HEK293 (cell line): ENCODE measurements around the gene CHST8.

Source experiments
- CTCF ChIA-PET: fragments of 350-600 bp; formaldehyde crosslinking; extraction: SDS; loops from one replicate; lab custom pipeline; 2021; ENCODE audit warnings: antibody characterized with exemption; lab: Yijun Ruan, JAX
- POLR2A ChIA-PET: fragments of 300-600 bp; formaldehyde crosslinking; extraction: SDS; loops from one replicate; lab custom pipeline; 2020; ENCODE audit warnings: antibody characterized with exemption, inconsistent platforms; lab: Yijun Ruan, JAX
- H3K27ac ChIP-seq: fragments of 200-500 bp; sonication (Bioruptor generic); 2 replicates; pipeline ENCODE4 v1.5.1; 2014; ENCODE audit warnings: low read depth, low read length, control low read depth, inconsistent platforms; ENCODE audit errors: extremely low read depth
- H3K36me3 ChIP-seq, 2 experiments: fragments of 200-500 bp in 1 of 2; sonication (Bioruptor generic) in 1 of 2; 1 replicate in 1 of 2; 2 replicates in 1 of 2; pipeline ENCODE4 v1.5.1; 2014 to 2017; ENCODE audit warnings: inconsistent platforms in 2 of 2, low read length in 2 of 2; ENCODE audit not compliant: control insufficient read depth in 2 of 2, insufficient read depth in 1 of 2
- H3K4me1 ChIP-seq: fragments of 200-500 bp; sonication (Bioruptor generic); 2 replicates; pipeline ENCODE4 v1.5.1; 2014; ENCODE audit warnings: mild to moderate bottlenecking, low read length, inconsistent platforms; ENCODE audit not compliant: control insufficient read depth, insufficient read depth
- H3K4me3 ChIP-seq: 2 replicates; pipeline ENCODE4 v1.5.1; 2011; ENCODE audit warnings: low read depth, mild to moderate bottlenecking, control low read depth, low read length, moderate library complexity
- H3K9me3 ChIP-seq: fragments of 200-500 bp; sonication (Bioruptor generic); 2 replicates; pipeline ENCODE4 v1.5.1; 2014; ENCODE audit warnings: low read depth, low read length, inconsistent platforms; ENCODE audit not compliant: control insufficient read depth, insufficient read depth
- EGR2 ChIP-seq: fragments of 450-650 bp; formaldehyde crosslinking; IDR thresholded peaks from 2 replicates; pipeline ENCODE4 v1.5.1; 2016; ENCODE audit warnings: low read depth, missing biosample characterization, missing genetic modification characterization
- GLIS1 ChIP-seq: fragments of 450-650 bp; formaldehyde crosslinking; IDR thresholded peaks from 2 replicates; pipeline ENCODE4 v1.5.1; 2016; ENCODE audit warnings: missing biosample characterization, missing genetic modification characterization
- IKZF3 ChIP-seq: fragments of 450-650 bp; IDR thresholded peaks from 2 replicates; pipeline ENCODE4 v1.5.0; 2018; ENCODE audit warnings: missing biosample characterization, mild to moderate bottlenecking, missing genetic modification characterization, moderate library complexity
- KLF9 ChIP-seq: fragments of 450-650 bp; formaldehyde crosslinking; IDR thresholded peaks from 2 replicates; pipeline ENCODE4 v1.5.1; 2016; ENCODE audit warnings: missing biosample characterization, missing genetic modification characterization, low read depth
- SCRT1 ChIP-seq: fragments of 450-650 bp; formaldehyde crosslinking; IDR thresholded peaks from 2 replicates; pipeline ENCODE4 v1.5.1; 2016; ENCODE audit warnings: missing biosample characterization, missing genetic modification characterization, borderline replicate concordance
- SCRT2 ChIP-seq: fragments of 450-650 bp; formaldehyde crosslinking; IDR thresholded peaks from 2 replicates; pipeline ENCODE4 v1.5.1; 2016; ENCODE audit warnings: missing biosample characterization, missing genetic modification characterization
- SP7 ChIP-seq: fragments of 450-650 bp; formaldehyde crosslinking; IDR thresholded peaks from 2 replicates; pipeline ENCODE4 v1.5.1; 2016; ENCODE audit warnings: missing biosample characterization, missing genetic modification characterization
- ZBTB20 ChIP-seq: fragments of 450-650 bp; formaldehyde crosslinking; IDR thresholded peaks from 2 replicates; pipeline ENCODE4 v1.5.1; 2016; ENCODE audit warnings: missing biosample characterization, missing genetic modification characterization
- ZBTB8A ChIP-seq: fragments of 450-650 bp; formaldehyde crosslinking; IDR thresholded peaks from 2 replicates; pipeline ENCODE4 v1.5.1; 2016; ENCODE audit warnings: missing biosample characterization, missing genetic modification characterization
- ZEB2 ChIP-seq: fragments of 450-650 bp; formaldehyde crosslinking; IDR thresholded peaks from 2 replicates; pipeline ENCODE4 v1.5.1; 2016; ENCODE audit warnings: missing biosample characterization, missing genetic modification characterization
- ZFP69B ChIP-seq: fragments of 450-650 bp; formaldehyde crosslinking; IDR thresholded peaks from 2 replicates; pipeline ENCODE4 v1.5.1; 2016; ENCODE audit warnings: missing biosample characterization, missing genetic modification characterization
- ZIC2 ChIP-seq: fragments of 450-650 bp; formaldehyde crosslinking; IDR thresholded peaks from 2 replicates; pipeline ENCODE4 v1.5.1; 2016; ENCODE audit warnings: missing biosample characterization, missing genetic modification characterization
- ZNF112 ChIP-seq: fragments of 450-650 bp; formaldehyde crosslinking; IDR thresholded peaks from 2 replicates; pipeline ENCODE4 v1.5.0; 2017; ENCODE audit warnings: missing biosample characterization, missing genetic modification characterization
- ZNF239 ChIP-seq: fragments of 450-650 bp; formaldehyde crosslinking; IDR thresholded peaks from 2 replicates; pipeline ENCODE4 v1.5.1; 2016; ENCODE audit warnings: missing biosample characterization, missing genetic modification characterization
- ZNF473 ChIP-seq: fragments of 450-650 bp; formaldehyde crosslinking; IDR thresholded peaks from 2 replicates; pipeline ENCODE4 v1.5.1; 2017; ENCODE audit warnings: missing biosample characterization, missing genetic modification characterization
- ZNF571 ChIP-seq: fragments of 450-650 bp; formaldehyde crosslinking; IDR thresholded peaks from 2 replicates; pipeline ENCODE4 v1.5.0; 2017; ENCODE audit warnings: missing biosample characterization, missing genetic modification characterization
- ZNF600 ChIP-seq: fragments of 450-650 bp; formaldehyde crosslinking; IDR thresholded peaks from 2 replicates; pipeline ENCODE4 v1.5.1; 2016; ENCODE audit warnings: missing biosample characterization, missing genetic modification characterization
- TF ChIP-seq, protein P1 (sequence below): fragments of 450-650 bp; formaldehyde crosslinking; IDR thresholded peaks from 2 replicates; pipeline ENCODE4 v1.5.1; 2016; ENCODE audit warnings: missing biosample characterization, missing genetic modification characterization, low read depth
- TF ChIP-seq, protein P2 (sequence below): fragments of 450-650 bp; IDR thresholded peaks from 2 replicates; pipeline ENCODE4 v1.5.1; 2018; ENCODE audit warnings: missing biosample characterization, mild to moderate bottlenecking, missing genetic modification characterization
- TF ChIP-seq, protein P3 (sequence below): fragments of 450-650 bp; formaldehyde crosslinking; IDR thresholded peaks from 2 replicates; pipeline ENCODE4 v1.5.1; 2017; ENCODE audit warnings: missing biosample characterization, missing genetic modification characterization
- TF ChIP-seq, protein P4 (sequence below): fragments of 450-650 bp; formaldehyde crosslinking; IDR thresholded peaks from 2 replicates; pipeline ENCODE4 v1.5.1; 2016; ENCODE audit warnings: missing biosample characterization, missing genetic modification characterization, borderline replicate concordance
- TF ChIP-seq, protein P5 (sequence below): fragments of 450-650 bp; formaldehyde crosslinking; IDR thresholded peaks from 2 replicates; pipeline ENCODE4 v1.5.1; 2016; ENCODE audit warnings: missing biosample characterization, missing genetic modification characterization
- TF ChIP-seq, protein P6 (sequence below): fragments of 450-650 bp; formaldehyde crosslinking; IDR thresholded peaks from 2 replicates; pipeline ENCODE4 v1.5.1; 2016; ENCODE audit warnings: missing biosample characterization, missing genetic modification characterization

CHST8 gene

DNA sequence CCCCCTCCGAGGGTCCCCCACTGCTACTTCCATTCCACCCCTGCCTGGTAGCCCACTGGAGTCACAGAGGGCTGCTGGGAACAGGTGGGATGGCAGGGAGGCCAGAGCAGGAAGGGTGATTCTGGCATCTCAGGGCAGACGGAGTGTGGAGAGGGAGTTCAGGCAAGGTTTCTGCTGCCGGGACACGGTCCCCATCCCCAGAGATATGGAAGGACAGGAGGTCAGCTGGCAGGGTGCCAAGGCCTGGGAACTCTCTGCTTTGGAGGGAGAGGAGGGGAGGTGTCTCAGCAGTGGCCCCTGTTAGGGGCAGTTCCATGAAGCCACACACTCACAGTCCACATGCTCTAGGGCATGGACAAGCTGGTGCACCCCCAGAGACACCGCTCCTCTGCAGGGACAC is 68.1 kb downstream of the CHST8 start:
- Histone ChIP-seq H3K4me3 (no peak overlapping the region), H3K36me3 (no peaks in the 10 kb centered on the region), H3K27ac (no peak overlapping the region), H3K9me3 (no peaks in the 10 kb centered on the region; the same call in 1 of the 2 replicates), H3K4me1 (peaks cover 12% of the 10 kb centered on the region)
- ChIA-PET POLR2A (no interaction called here), CTCF (no interaction called here)
- peak; percentile 52; the same call in 1 of the 2 replicates for TF ChIP-seq ZNF112 (tag by site-specific recombination)
- TF ChIP-seq, protein P1, sequence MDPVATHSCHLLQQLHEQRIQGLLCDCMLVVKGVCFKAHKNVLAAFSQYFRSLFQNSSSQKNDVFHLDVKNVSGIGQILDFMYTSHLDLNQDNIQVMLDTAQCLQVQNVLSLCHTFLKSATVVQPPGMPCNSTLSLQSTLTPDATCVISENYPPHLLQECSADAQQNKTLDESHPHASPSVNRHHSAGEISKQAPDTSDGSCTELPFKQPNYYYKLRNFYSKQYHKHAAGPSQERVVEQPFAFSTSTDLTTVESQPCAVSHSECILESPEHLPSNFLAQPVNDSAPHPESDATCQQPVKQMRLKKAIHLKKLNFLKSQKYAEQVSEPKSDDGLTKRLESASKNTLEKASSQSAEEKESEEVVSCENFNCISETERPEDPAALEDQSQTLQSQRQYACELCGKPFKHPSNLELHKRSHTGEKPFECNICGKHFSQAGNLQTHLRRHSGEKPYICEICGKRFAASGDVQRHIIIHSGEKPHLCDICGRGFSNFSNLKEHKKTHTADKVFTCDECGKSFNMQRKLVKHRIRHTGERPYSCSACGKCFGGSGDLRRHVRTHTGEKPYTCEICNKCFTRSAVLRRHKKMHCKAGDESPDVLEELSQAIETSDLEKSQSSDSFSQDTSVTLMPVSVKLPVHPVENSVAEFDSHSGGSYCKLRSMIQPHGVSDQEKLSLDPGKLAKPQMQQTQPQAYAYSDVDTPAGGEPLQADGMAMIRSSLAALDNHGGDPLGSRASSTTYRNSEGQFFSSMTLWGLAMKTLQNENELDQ (tag by site-specific recombination): no peak
- TF ChIP-seq IKZF3 (tag by site-specific recombination): no peak
- TF ChIP-seq ZNF571 (tag by site-specific recombination): 0 out of 2 replicates have a peak, but pooled peaks have one; percentile 67
- TF ChIP-seq ZNF473: peak; percentile 78; the same call in 1 of the 2 replicates

DNA sequence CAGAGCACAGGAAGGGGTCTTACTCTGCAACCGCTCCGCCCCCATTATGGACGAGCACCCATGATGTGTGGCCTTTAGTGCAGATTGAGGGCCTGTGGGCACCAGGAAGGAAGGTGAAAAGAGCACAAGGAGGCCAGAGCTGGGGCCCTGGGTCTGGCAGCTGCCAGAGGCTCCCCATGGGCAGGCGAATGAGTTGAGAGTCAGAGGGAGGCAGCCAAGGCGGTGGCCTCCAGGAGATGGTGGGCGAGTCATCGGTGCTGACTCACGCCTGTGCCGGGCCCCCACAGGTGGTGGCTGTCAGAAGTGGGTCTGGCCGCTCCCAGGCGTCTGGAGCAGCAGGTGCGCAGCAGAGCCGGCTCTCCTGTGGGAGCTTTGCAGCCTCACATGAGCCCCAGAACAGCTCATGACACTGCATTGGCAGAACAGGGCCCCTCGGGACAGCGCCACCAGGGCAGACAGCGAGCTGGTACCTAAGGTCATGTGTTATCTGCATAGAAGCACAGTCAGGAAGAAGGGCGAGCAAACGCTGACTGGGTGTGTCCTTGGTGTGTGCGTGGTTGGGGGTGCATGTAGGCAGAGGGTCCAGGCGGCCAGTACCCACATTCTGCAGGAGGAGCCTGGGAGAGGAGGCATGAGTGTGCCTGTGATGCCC is 68.8 kb downstream of the CHST8 start:
- Histone ChIP-seq H3K4me3 (no peak overlapping the region), H3K9me3 (no peaks in the 10 kb centered on the region; the same call in 1 of the 2 replicates), H3K4me1 (peaks cover 6% of the 10 kb centered on the region), H3K36me3 (no peaks in the 10 kb centered on the region), H3K27ac (no peak overlapping the region)
- ChIA-PET CTCF (interaction anchor here (0.7 kb wide), 2 partner anchors 277 to 740 kb away, joined by 3 to 4 read pairs; no protein-coding TSS in a partner anchor), POLR2A (no interaction called here)
- TF ChIP-seq SCRT2 (peak; percentile 99), ZNF473 (peak; percentile 36; the same call in 1 of the 2 replicates), ZBTB8A (tag by site-specific recombination) (no peak), KLF9 (tag by site-specific recombination) (0 out of 2 replicates have a peak, but pooled peaks have one; percentile 21), SP7 (0 out of 2 replicates have a peak, but pooled peaks have one; percentile 28), ZFP69B (tag by site-specific recombination) (peak; percentile 58; the same call in 1 of the 2 replicates), ZIC2 (tag by site-specific recombination) (peak; percentile 95), SCRT1 (peak; percentile 77), GLIS1 (peak; percentile 99), ZNF600 (peak; percentile 97), ZEB2 (tag by site-specific recombination) (0 out of 2 replicates have a peak, but pooled peaks have one; percentile 20), ZBTB20 (peak; percentile 59), ZNF239 (tag by site-specific recombination) (no peak), EGR2 (peak; percentile 70)
- TF ChIP-seq, protein P2, sequence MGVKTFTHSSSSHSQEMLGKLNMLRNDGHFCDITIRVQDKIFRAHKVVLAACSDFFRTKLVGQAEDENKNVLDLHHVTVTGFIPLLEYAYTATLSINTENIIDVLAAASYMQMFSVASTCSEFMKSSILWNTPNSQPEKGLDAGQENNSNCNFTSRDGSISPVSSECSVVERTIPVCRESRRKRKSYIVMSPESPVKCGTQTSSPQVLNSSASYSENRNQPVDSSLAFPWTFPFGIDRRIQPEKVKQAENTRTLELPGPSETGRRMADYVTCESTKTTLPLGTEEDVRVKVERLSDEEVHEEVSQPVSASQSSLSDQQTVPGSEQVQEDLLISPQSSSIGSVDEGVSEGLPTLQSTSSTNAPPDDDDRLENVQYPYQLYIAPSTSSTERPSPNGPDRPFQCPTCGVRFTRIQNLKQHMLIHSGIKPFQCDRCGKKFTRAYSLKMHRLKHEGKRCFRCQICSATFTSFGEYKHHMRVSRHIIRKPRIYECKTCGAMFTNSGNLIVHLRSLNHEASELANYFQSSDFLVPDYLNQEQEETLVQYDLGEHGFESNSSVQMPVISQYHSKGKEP (tag by site-specific recombination): no peak
- TF ChIP-seq, protein P3, sequence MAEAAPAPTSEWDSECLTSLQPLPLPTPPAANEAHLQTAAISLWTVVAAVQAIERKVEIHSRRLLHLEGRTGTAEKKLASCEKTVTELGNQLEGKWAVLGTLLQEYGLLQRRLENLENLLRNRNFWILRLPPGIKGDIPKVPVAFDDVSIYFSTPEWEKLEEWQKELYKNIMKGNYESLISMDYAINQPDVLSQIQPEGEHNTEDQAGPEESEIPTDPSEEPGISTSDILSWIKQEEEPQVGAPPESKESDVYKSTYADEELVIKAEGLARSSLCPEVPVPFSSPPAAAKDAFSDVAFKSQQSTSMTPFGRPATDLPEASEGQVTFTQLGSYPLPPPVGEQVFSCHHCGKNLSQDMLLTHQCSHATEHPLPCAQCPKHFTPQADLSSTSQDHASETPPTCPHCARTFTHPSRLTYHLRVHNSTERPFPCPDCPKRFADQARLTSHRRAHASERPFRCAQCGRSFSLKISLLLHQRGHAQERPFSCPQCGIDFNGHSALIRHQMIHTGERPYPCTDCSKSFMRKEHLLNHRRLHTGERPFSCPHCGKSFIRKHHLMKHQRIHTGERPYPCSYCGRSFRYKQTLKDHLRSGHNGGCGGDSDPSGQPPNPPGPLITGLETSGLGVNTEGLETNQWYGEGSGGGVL (tag by site-specific recombination): 0 out of 2 replicates have a peak, but pooled peaks have one; percentile 26
- TF ChIP-seq, protein P4, sequence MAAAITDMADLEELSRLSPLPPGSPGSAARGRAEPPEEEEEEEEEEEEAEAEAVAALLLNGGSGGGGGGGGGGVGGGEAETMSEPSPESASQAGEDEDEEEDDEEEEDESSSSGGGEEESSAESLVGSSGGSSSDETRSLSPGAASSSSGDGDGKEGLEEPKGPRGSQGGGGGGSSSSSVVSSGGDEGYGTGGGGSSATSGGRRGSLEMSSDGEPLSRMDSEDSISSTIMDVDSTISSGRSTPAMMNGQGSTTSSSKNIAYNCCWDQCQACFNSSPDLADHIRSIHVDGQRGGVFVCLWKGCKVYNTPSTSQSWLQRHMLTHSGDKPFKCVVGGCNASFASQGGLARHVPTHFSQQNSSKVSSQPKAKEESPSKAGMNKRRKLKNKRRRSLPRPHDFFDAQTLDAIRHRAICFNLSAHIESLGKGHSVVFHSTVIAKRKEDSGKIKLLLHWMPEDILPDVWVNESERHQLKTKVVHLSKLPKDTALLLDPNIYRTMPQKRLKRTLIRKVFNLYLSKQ: no peak
- TF ChIP-seq, protein P5, sequence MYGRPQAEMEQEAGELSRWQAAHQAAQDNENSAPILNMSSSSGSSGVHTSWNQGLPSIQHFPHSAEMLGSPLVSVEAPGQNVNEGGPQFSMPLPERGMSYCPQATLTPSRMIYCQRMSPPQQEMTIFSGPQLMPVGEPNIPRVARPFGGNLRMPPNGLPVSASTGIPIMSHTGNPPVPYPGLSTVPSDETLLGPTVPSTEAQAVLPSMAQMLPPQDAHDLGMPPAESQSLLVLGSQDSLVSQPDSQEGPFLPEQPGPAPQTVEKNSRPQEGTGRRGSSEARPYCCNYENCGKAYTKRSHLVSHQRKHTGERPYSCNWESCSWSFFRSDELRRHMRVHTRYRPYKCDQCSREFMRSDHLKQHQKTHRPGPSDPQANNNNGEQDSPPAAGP (tag by site-specific recombination): peak; percentile 86; the same call in 1 of the 2 replicates
- TF ChIP-seq, protein P6, sequence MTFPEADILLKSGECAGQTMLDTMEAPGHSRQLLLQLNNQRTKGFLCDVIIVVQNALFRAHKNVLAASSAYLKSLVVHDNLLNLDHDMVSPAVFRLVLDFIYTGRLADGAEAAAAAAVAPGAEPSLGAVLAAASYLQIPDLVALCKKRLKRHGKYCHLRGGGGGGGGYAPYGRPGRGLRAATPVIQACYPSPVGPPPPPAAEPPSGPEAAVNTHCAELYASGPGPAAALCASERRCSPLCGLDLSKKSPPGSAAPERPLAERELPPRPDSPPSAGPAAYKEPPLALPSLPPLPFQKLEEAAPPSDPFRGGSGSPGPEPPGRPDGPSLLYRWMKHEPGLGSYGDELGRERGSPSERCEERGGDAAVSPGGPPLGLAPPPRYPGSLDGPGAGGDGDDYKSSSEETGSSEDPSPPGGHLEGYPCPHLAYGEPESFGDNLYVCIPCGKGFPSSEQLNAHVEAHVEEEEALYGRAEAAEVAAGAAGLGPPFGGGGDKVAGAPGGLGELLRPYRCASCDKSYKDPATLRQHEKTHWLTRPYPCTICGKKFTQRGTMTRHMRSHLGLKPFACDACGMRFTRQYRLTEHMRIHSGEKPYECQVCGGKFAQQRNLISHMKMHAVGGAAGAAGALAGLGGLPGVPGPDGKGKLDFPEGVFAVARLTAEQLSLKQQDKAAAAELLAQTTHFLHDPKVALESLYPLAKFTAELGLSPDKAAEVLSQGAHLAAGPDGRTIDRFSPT (tag by site-specific recombination): 0 out of 2 replicates have a peak, but pooled peaks have one; percentile 29
